ENCODE data around the gene GRM7.
"Not testable (repeated sequence)": the region's sequence is repeated elsewhere in the genome, so short reads cannot be mapped to it uniquely, and the experiment has no call there.

The GRM7 gene

GRCh38 chr3:6860954-6861624 is at the start of gene GRM7:
Gene GRM7, plus strand, starts transcription at chr3:6861115.
- DNase-seq, result no peak

- DNase-seq, result no peak
These were observed 39.5 kb upstream of the GRM7 start for GRCh38 chr3:6821411-6821810.

- peak in 1 of 2 experiments; percentile 25 for DNase-seq
These were observed 35.4 kb upstream of the GRM7 start for GRCh38 chr3:6825524-6825923.

GRCh38 chr3:6827453-6827852 is 33.5 kb upstream of the GRM7 start:
- no peak for DNase-seq

GRCh38 chr3:6844723-6845122 is 16.2 kb upstream of the GRM7 start:
- no peak for DNase-seq

- no peak for DNase-seq
These were observed 6.7 kb upstream of the GRM7 start for GRCh38 chr3:6854184-6854583.

- DNase-seq, result no peak
These were observed 3.4 kb upstream of the GRM7 start for GRCh38 chr3:6857510-6857909.

GRCh38 chr3:6860149-6860953 is 564 bp upstream of the GRM7 start:
- no peak for DNase-seq

GRCh38 chr3:6861625-6862000 is 698 bp downstream of the GRM7 start:
- no peak for DNase-seq

- no peak for DNase-seq
These were observed 1.3 kb downstream of the GRM7 start for GRCh38 chr3:6862041-6862879.

GRCh38 chr3:6862880-6863195 is 1.9 kb downstream of the GRM7 start:
- no peak for DNase-seq

GRCh38 chr3:6867269-6867668 is 6.4 kb downstream of the GRM7 start:
- DNase-seq, result no peak

GRCh38 chr3:6878731-6879130 is 17.8 kb downstream of the GRM7 start:
- no peak for DNase-seq

- no peak for DNase-seq
These were observed 51.3 kb downstream of the GRM7 start for GRCh38 chr3:6912240-6912639.

- no peak for DNase-seq
These were observed 55.0 kb downstream of the GRM7 start for GRCh38 chr3:6915898-6916297.

GRCh38 chr3:6921066-6921465 is 60.2 kb downstream of the GRM7 start:
- no peak for DNase-seq

- DNase-seq, result no peak
These were observed 61.0 kb downstream of the GRM7 start for GRCh38 chr3:6921876-6922275.

GRCh38 chr3:6928064-6928463 is 67.1 kb downstream of the GRM7 start:
- DNase-seq, result no peak

GRCh38 chr3:6929918-6930317 is 69.0 kb downstream of the GRM7 start:
- DNase-seq, result no peak

- not testable (repeated sequence) for DNase-seq
These were observed 74.5 kb downstream of the GRM7 start for GRCh38 chr3:6935418-6935817.

- no peak for DNase-seq
These were observed 75.1 kb downstream of the GRM7 start for GRCh38 chr3:6935970-6936369.

GRCh38 chr3:6962801-6963200 is 101.9 kb downstream of the GRM7 start:
- no peak for DNase-seq

- no peak for DNase-seq
These were observed 105.0 kb downstream of the GRM7 start for GRCh38 chr3:6965881-6966280.

- DNase-seq, result no peak
These were observed 111.0 kb downstream of the GRM7 start for GRCh38 chr3:6971933-6972332.

Measured in NCI-H446 (cell line).